Testis (tissue), 2 donors: ENCODE measurements around the gene LGALS7B.

ENCODE experiments used
- POLR2A ChIP-seq: fragments of 450-650 bp; IDR thresholded peaks from one replicate; pipeline ENCODE4 v1.6.1; 2017; ENCODE audit warnings: antibody characterized with exemption, mild to moderate bottlenecking, moderate library complexity
- TF ChIP-seq, protein P1 (sequence below), 3 experiments: fragments of 450-650 bp in 2 of 3; fragments of 200-600 bp in 1 of 3; sonication (generic) in 1 of 3; IDR thresholded peaks; one replicate each; pipeline ENCODE4 v1.5.1; 2016 to 2019; ENCODE audit warnings: antibody characterized with exemption in 3 of 3, mild to moderate bottlenecking in 2 of 3, moderate library complexity in 1 of 3

DNA sequence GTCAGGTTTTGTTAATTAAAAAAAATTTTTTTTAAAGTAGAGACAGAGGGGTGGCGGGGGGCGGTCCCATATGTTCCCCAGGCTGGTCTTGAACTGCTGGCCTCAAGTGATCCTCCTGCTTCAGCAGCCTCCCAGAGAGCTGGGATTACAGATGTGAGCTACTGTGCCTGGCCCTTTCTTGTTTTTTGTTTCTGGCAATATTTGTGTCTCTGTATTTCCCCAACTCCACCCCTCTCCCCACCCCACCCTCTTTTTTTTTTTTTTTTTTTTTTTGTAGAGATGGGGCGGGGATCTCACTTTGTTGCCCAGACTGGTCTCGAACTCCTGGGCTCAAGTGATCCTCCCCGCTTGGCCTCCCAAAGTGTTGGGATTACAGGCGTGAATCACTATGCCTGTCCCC, 44.1 kb upstream of the LGALS7B start:
- TF ChIP-seq, protein P1, sequence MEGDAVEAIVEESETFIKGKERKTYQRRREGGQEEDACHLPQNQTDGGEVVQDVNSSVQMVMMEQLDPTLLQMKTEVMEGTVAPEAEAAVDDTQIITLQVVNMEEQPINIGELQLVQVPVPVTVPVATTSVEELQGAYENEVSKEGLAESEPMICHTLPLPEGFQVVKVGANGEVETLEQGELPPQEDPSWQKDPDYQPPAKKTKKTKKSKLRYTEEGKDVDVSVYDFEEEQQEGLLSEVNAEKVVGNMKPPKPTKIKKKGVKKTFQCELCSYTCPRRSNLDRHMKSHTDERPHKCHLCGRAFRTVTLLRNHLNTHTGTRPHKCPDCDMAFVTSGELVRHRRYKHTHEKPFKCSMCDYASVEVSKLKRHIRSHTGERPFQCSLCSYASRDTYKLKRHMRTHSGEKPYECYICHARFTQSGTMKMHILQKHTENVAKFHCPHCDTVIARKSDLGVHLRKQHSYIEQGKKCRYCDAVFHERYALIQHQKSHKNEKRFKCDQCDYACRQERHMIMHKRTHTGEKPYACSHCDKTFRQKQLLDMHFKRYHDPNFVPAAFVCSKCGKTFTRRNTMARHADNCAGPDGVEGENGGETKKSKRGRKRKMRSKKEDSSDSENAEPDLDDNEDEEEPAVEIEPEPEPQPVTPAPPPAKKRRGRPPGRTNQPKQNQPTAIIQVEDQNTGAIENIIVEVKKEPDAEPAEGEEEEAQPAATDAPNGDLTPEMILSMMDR (IDR thresholded peaks at IDR 0.05): no peak
- no peak for TF ChIP-seq POLR2A
